NB4 (cell line): ENCODE measurements around the gene PDE11A.

Source experiments
- DNase-seq: peaks from one replicate; pipeline ENCODE4 v3.0.0; 2010; ENCODE audit warnings: low read depth
- H3K4me3 ChIP-seq: one replicate; pipeline ENCODE4 v1.5.1; 2011; ENCODE audit warnings: mild to moderate bottlenecking, low read depth, low read length, moderate library complexity
- CTCF ChIP-seq: IDR thresholded peaks from one replicate; pipeline ENCODE4 v1.5.1; 2012; ENCODE audit warnings: low read depth, low read length
- MAX ChIP-seq: IDR thresholded peaks from 2 replicates; pipeline ENCODE4 v1.6.1; 2011; ENCODE audit warnings: low read depth, low read length
- MYC ChIP-seq: IDR thresholded peaks from 2 replicates; pipeline ENCODE4 v1.6.1; 2011; ENCODE audit warnings: low read depth, low read length
- POLR2A ChIP-seq: IDR thresholded peaks from 2 replicates; pipeline ENCODE4 v1.6.1; 2011; ENCODE audit warnings: mild to moderate bottlenecking; ENCODE audit not compliant: insufficient read length; ENCODE audit errors: extremely low read depth

The PDE11A gene

GRCh38 chr2:177584030-177584692 is 488.4 kb downstream of the PDE11A start:
- H3K4me3 ChIP-seq = no peak overlapping the region
- TF ChIP-seq MYC (no peak), POLR2A (no peak), CTCF (no peak), MAX (no peak)
- DNase-seq = no peak

GRCh38 chr2:177582000-177582399 is 490.6 kb downstream of the PDE11A start:
- no peak for DNase-seq
- H3K4me3 ChIP-seq = no peak overlapping the region
- no peak for TF ChIP-seq MAX
- TF ChIP-seq POLR2A = no peak
- no peak for TF ChIP-seq MYC
- TF ChIP-seq CTCF = no peak

- no peak overlapping the region for H3K4me3 ChIP-seq
- no peak for DNase-seq
- TF ChIP-seq MYC (no peak), POLR2A (no peak), MAX (no peak), CTCF (no peak)
Observed at GRCh38 chr2:177579486-177580036, 493.0 kb downstream of the PDE11A start.

- no peak overlapping the region for H3K4me3 ChIP-seq
- DNase-seq = no peak
- TF ChIP-seq CTCF (no peak), POLR2A (no peak), MYC (no peak), MAX (no peak)
Observed at GRCh38 chr2:177578454-177578853, 494.1 kb downstream of the PDE11A start.

GRCh38 chr2:177577075-177577474 is 495.5 kb downstream of the PDE11A start:
- DNase-seq = no peak
- H3K4me3 ChIP-seq = no peak overlapping the region
- TF ChIP-seq POLR2A (no peak), MYC (no peak), CTCF (no peak), MAX (no peak)
